Activated naive CD8-positive, alpha-beta T cell (primary cell): ENCODE results near the gene CHD3.

ENCODE experiments used
- H3K27ac Mint-ChIP-seq: one replicate; pipeline ENCODE4 v1.8.0; 2021; ENCODE audit warnings: mixed read lengths
- H3K27me3 Mint-ChIP-seq: one replicate; pipeline ENCODE4 v1.8.0; 2021; ENCODE audit warnings: mixed read lengths
- H3K36me3 Mint-ChIP-seq: one replicate; pipeline ENCODE4 v1.8.0; 2021; ENCODE audit warnings: mixed read lengths
- H3K4me1 Mint-ChIP-seq: one replicate; pipeline ENCODE4 v1.8.0; 2021; ENCODE audit warnings: low read depth, mixed read lengths
- H3K4me3 Mint-ChIP-seq: one replicate; pipeline ENCODE4 v1.8.0; 2021; ENCODE audit warnings: mild to moderate bottlenecking, mixed read lengths
- H3K9me3 Mint-ChIP-seq: one replicate; pipeline ENCODE4 v1.8.0; 2021; ENCODE audit warnings: low read depth, mixed read lengths

CHD3 gene

DNA sequence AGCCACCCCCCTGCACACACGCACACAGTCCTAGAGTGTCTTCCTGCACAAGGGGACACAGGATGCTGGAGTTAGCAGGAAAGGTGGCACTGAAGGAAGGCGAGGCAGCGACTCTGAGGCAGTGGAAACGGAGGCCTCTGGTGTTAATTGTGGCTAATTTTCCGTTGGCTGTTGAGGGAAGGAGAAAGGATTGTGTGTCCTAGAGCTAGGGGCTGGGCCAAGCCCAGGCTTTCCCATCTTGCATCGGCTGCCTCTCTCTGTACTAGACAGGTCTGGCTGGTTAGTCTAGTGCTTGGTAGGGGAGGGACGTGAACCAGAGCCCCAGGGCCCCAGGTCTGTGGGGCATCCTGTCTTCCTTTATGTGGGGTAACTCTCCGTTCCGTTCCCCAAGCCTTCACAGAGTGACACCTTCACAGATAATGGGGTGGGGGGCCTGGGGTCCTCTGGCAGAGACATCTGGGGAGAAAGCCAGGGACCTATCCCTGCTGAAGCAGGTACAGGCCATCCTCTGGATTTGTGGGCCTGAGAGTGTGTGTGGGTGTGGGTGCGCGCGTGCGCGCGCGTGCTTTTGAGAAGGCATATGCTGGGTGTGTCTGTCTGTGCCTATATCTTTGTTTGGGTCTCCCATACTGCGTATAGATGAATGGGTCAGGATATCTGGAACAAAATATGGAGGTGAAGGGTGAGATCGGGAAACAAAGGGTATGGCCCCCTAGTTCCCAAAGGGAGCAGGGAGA lies at the start of gene CHD3:
Gene CHD3 (plus strand): TSS at position 606 of the 737 bp plus-strand sequence. CDS start 212 bp downstream, outside the sequence.
- no peaks in the 10 kb centered on the region for H3K9me3 Mint-ChIP-seq
- no peak within 1 kb of the TSS for H3K4me3 Mint-ChIP-seq
- H3K4me1 Mint-ChIP-seq = peaks cover 13% of the 10 kb centered on the region
- no peaks in the 10 kb centered on the region for H3K27me3 Mint-ChIP-seq
- peaks cover 2% of the 10 kb centered on the region for H3K36me3 Mint-ChIP-seq
- H3K27ac Mint-ChIP-seq = no peak within 1 kb of the TSS

- Mint-ChIP-seq H3K27me3 (no peaks in the 10 kb centered on the region), H3K4me3 (peak overlapping the region; percentile 84), H3K9me3 (no peaks in the 10 kb centered on the region), H3K36me3 (peaks cover 6% of the 10 kb centered on the region), H3K27ac (peak overlapping the region; percentile 99), H3K4me1 (peaks cover 48% of the 10 kb centered on the region)
These were observed 49.3 kb upstream of the CHD3 start for GRCh38 chr17:7839190-7839875.

- Mint-ChIP-seq H3K36me3 (peaks cover 6% of the 10 kb centered on the region), H3K9me3 (no peaks in the 10 kb centered on the region), H3K27ac (peak overlapping the region; percentile 99), H3K4me3 (peak overlapping the region; percentile 95), H3K27me3 (no peaks in the 10 kb centered on the region), H3K4me1 (peaks cover 48% of the 10 kb centered on the region)
These were observed 48.7 kb upstream of the CHD3 start for GRCh38 chr17:7839876-7840261.

GRCh38 chr17:7840441-7840840 lies 48.1 kb upstream of the CHD3 start:
- peaks cover 6% of the 10 kb centered on the region for H3K36me3 Mint-ChIP-seq
- H3K4me1 Mint-ChIP-seq = peaks cover 48% of the 10 kb centered on the region
- peak overlapping the region; percentile 95 for H3K4me3 Mint-ChIP-seq
- H3K27me3 Mint-ChIP-seq = no peaks in the 10 kb centered on the region
- H3K9me3 Mint-ChIP-seq = no peaks in the 10 kb centered on the region
- H3K27ac Mint-ChIP-seq = peak overlapping the region; percentile 99

DNA sequence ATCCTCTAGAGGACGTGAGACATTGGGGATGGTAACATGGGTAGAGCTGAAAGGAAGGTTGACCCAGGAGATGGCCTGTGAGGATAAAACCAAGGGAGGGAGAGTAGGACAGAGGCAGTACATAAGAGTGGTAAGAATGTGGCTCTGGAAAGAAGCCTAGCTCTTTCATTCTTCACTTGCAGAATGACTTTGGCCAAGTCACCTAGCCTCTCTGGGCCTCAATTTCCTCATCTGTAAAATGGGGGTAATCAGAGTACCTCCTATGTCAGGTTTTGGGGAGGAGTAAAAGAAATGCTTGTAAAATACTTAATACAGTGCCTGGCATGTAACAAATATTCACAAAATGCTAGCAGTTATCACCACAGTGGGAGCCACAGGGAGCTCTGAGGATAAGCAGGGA lies 47.7 kb upstream of the CHD3 start:
- Mint-ChIP-seq H3K4me1 (peaks cover 50% of the 10 kb centered on the region), H3K4me3 (peak overlapping the region; percentile 95), H3K9me3 (no peaks in the 10 kb centered on the region), H3K36me3 (peaks cover 7% of the 10 kb centered on the region), H3K27me3 (no peaks in the 10 kb centered on the region), H3K27ac (peak overlapping the region; percentile 99)

DNA sequence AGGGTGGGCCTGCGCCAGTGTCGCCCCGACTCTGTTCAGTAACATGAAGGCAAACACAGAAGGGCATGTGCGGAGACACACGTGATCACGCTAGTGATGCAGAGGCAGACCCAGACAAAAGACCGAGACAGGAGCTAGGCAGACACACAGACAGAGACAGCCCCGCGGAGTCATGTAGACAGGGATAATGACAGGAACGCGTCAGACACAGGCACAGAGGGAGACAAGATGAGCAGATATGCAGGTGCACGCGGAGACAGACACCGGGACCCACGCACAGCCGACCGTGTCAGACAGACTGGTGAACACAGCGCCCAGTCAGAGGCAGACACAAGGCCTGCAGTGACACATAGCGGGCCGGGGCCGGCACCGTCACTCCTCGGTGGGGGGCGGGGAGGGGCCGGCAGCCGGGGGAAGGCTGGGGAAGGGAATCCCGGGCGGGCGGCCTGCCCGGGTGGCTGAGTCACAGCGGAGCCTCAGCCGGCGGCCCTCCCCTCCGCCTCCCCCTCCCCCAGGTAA lies 47.1 kb upstream of the CHD3 start:
- no peaks in the 10 kb centered on the region for H3K27me3 Mint-ChIP-seq

DNA sequence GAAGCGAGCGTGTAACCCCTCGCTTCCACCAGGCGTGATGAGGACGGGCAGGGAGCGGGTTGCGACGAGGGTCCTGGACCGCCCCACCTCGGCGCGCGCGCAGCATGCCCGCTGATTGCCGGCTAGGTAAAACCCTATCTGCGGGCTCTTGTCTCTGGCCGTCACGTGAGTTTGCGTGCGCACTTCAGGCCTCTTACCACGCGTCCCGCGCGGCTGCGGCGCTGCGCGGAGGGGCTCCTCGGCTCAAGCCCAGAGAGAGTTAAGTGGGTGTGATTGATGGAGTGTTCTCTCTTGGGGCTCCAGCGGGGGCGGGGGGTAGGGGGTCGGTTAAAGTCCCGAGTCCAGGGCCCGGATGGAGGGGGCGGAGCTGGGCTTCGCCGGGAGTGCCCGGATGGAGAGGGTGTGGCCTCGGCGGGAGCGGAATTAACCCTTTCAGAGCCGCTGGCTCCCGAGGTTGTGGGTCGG lies 46.6 kb upstream of the CHD3 start:
- Mint-ChIP-seq H3K4me3 (peak overlapping the region; percentile 95), H3K27me3 (no peaks in the 10 kb centered on the region), H3K4me1 (peaks cover 49% of the 10 kb centered on the region), H3K9me3 (no peaks in the 10 kb centered on the region), H3K36me3 (peaks cover 7% of the 10 kb centered on the region), H3K27ac (peak overlapping the region; percentile 99)

More for the DNA sequence above, 47.1 kb upstream of the CHD3 start:
- peaks cover 51% of the 10 kb centered on the region for H3K4me1 Mint-ChIP-seq
- H3K4me3 Mint-ChIP-seq = peak overlapping the region; percentile 95
- peak overlapping the region; percentile 99 for H3K27ac Mint-ChIP-seq
- no peaks in the 10 kb centered on the region for H3K9me3 Mint-ChIP-seq
- peaks cover 7% of the 10 kb centered on the region for H3K36me3 Mint-ChIP-seq

DNA sequence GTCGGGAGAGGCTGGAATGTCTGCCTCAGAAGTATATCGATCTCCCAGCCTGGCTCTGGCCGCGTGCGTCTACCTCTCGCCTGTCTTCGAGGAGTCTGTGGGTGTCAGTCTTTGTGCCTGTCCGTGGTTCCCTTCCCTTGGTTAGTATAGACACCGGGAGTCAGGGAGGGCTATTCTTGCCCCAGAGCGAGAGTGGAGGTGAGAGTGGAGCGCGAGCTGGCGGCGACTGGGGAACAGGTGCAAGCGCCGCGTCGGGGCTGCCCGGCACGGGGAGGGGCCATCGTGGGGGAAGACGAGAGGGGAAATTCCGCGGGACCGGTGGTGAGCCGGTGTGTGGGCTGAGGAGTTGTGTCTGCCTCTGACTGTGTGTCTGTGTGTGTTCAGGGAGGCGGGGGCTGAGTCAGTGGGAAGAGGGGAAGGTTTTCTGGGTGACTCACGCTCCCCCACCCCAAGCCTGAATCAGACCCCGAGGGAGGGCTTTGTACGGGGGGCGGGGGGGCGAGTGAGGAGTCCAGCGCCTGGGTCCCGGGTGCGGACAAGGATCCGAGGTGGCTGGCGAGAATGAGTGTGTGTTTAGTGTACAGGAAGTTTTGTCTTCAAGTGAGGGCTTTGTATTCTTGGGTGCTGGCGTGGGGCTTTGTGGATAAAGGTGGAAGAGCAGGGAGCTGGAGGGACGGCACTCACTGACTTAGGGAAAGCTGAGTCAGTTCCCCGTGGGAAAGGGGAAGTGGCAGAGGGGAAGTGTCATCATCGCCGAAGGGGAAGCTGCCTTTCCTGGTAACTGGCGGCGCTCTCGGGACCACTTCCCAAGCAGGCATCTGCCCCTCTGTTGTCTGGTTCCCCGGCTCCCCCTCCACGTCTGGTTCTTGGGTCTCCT lies 46.0 kb upstream of the CHD3 start:
- Mint-ChIP-seq H3K27me3 (no peaks in the 10 kb centered on the region), H3K9me3 (no peaks in the 10 kb centered on the region), H3K27ac (peak overlapping the region; percentile 99), H3K4me3 (peak overlapping the region; percentile 95), H3K4me1 (peaks cover 42% of the 10 kb centered on the region), H3K36me3 (peaks cover 7% of the 10 kb centered on the region)

- Mint-ChIP-seq H3K36me3 (peaks cover 7% of the 10 kb centered on the region), H3K27ac (peak overlapping the region; percentile 99), H3K4me3 (peak overlapping the region; percentile 95), H3K4me1 (peaks cover 40% of the 10 kb centered on the region), H3K27me3 (no peaks in the 10 kb centered on the region), H3K9me3 (no peaks in the 10 kb centered on the region)
These were observed 45.4 kb upstream of the CHD3 start for GRCh38 chr17:7843257-7843535.

DNA sequence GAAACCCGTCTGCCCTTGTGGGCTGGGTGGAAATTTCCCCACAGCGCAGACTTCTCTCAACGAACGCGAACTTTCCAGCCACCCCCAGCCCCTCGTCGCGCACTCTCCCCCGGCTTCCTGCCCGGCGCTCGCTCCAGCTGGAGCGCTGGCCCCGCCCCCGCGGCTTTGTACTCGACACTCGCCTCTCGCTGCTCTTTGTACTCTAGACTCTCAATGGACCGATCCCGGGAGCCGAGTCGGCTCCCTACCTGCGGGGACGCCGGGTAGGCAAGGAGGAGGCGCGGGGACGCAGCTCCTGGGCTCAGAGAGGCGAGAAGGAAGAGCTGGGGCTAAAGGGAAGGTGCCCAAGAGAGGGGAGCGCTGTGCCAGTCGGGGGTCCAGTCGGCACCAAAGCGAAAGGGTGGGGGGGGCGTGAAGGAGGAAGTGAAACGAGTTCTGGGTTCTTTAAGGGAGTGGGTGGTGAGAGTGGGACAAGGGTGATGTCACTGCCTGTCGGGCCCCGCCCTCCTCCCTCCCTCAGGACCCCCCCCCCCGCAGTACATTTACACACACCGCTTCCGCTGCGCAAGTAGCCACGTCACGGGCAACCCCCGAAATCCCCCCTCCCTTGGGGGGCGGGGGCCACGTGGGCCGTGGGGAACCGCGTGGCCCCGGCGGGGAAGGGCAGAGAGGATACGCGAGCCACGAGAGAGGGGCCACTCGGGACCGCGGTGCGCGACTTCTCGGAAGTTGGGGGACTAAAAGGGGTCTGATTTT lies 44.9 kb upstream of the CHD3 start:
- no peaks in the 10 kb centered on the region for H3K27me3 Mint-ChIP-seq
- no peaks in the 10 kb centered on the region for H3K9me3 Mint-ChIP-seq
- peak overlapping the region; percentile 95 for H3K4me3 Mint-ChIP-seq
- peaks cover 7% of the 10 kb centered on the region for H3K36me3 Mint-ChIP-seq
- H3K27ac Mint-ChIP-seq = peak overlapping the region; percentile 99
- peaks cover 37% of the 10 kb centered on the region for H3K4me1 Mint-ChIP-seq

DNA sequence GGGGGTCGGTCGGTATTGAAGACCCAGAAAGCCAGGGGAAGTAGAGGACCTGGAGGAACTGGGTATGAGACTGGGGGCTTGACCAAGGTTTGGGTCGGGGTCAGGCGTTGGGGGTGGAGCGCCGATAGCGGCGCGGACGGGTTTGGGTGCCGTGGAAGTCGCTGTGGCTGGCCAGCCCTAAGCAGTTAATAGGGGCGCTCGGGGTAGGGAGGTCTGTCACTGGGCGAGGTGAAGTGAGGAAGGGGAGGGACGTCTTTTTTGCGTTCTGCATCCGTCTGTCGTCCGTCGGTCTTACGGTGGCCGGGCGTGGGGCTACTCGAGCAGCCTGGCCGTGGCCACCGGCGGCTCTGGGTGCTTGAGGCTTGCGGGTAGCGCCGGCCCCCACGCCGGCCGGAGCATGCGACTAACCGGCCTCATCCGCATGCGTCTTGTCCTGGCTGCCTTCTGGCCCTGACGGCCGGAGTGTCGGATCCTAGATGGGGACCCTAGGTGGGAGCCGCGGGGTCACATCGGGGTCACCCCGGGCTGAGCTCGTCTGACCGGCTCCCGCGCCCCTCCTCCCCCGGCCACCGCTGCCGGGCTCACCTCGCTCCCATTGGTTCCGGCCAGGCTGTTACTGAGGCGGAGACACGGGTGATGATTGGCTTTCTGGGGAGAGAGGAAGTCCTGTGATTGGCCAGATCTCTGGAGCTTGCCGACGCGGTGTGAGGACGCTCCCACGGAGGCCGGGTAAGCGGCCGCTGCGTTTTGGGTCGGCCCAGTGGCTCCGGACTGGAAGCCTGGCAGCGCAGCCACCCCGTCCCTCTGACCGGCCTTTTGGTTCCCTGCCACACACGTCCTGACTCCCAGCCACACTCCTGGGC lies 44.1 kb upstream of the CHD3 start:
- Mint-ChIP-seq H3K27ac (peak overlapping the region; percentile 99), H3K36me3 (peaks cover 7% of the 10 kb centered on the region), H3K4me1 (peaks cover 30% of the 10 kb centered on the region), H3K27me3 (no peaks in the 10 kb centered on the region), H3K4me3 (peak overlapping the region; percentile 95), H3K9me3 (no peaks in the 10 kb centered on the region)

DNA sequence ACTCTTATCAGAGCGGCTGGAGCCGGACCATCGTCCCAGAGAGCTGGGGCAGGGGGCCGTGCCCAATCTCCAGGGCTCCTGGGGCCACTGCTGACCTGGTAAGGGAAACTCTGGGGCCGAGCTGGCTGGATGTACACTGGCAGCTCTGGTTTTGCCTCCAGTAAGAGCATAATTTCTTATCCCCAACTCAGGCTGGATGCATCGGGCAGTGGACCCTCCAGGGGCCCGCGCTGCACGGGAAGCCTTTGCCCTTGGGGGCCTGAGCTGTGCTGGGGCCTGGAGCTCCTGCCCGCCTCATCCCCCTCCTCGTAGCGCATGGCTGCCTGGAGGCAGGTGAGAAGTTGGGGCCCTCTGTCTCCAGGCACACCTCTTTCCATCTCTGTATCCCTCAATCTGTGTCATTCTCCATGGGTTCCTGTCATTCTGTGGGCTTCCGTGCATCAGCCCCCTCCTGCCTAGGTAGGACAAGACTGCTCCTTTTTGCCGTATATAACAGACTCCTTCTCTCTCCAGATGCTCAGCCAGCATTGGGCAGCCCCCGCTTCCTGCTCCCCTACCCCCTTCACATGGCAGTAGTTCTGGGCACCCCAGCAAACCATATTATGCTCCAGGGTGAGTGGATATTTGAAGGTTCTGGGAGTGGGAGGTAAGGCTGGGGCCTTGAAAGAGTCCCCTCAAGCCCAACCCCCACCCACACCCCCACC lies 43.1 kb upstream of the CHD3 start:
- Mint-ChIP-seq H3K4me1 (peaks cover 30% of the 10 kb centered on the region), H3K36me3 (peaks cover 4% of the 10 kb centered on the region), H3K9me3 (no peaks in the 10 kb centered on the region), H3K4me3 (peak overlapping the region; percentile 95), H3K27me3 (no peaks in the 10 kb centered on the region), H3K27ac (peak overlapping the region; percentile 99)
